NCI-H748 treated with DMSO at 0.1 percent for 48 hours (cell line): Measurements from ENCODE around the gene ASGR2.
"Not testable (repeated sequence)": the region's sequence is repeated elsewhere in the genome, so short reads cannot be mapped to it uniquely, and the experiment has no call there.

Source experiments
- DNase-seq: peaks from one replicate; lab custom pipeline; 2025; lab: John Stamatoyannopoulos, UW

Gene ASGR2

GRCh38 chr17:7124923-7125322, 10.3 kb upstream of the ASGR2 start:
- DNase-seq, result no peak

GRCh38 chr17:7123844-7124243, 9.2 kb upstream of the ASGR2 start:
- DNase-seq, result no peak

GRCh38 chr17:7122381-7122780, 7.8 kb upstream of the ASGR2 start:
- DNase-seq, result no peak

GRCh38 chr17:7120635-7121034, 6.0 kb upstream of the ASGR2 start:
- DNase-seq, result not testable (repeated sequence)

GRCh38 chr17:7120123-7120522, 5.5 kb upstream of the ASGR2 start:
- DNase-seq, result no peak

- DNase-seq, result no peak
Observed at GRCh38 chr17:7119314-7119713, 4.7 kb upstream of the ASGR2 start.

- no peak for DNase-seq
Observed at GRCh38 chr17:7114875-7115614, 423 bp upstream of the ASGR2 start.

- DNase-seq, result no peak
Observed at GRCh38 chr17:7113273-7114071, 1.1 kb downstream of the ASGR2 start.

GRCh38 chr17:7112510-7113108, 2.0 kb downstream of the ASGR2 start:
- DNase-seq, result no peak

GRCh38 chr17:7111784-7112509, 2.7 kb downstream of the ASGR2 start:
- DNase-seq, result no peak

GRCh38 chr17:7110617-7111306, 3.9 kb downstream of the ASGR2 start:
- no peak for DNase-seq

GRCh38 chr17:7109461-7110322, 4.9 kb downstream of the ASGR2 start:
- DNase-seq, result no peak

GRCh38 chr17:7108981-7109380, 5.6 kb downstream of the ASGR2 start:
- no peak for DNase-seq

- DNase-seq, result no peak
Observed at GRCh38 chr17:7108560-7108925, 6.1 kb downstream of the ASGR2 start.

- DNase-seq, result no peak
Observed at GRCh38 chr17:7107795-7108559, 6.6 kb downstream of the ASGR2 start.

GRCh38 chr17:7107012-7107754, 7.4 kb downstream of the ASGR2 start:
- DNase-seq, result peak; percentile 42

GRCh38 chr17:7102421-7102820, 12.2 kb downstream of the ASGR2 start:
- no peak for DNase-seq

GRCh38 chr17:7101531-7101930, 13.1 kb downstream of the ASGR2 start:
- DNase-seq, result no peak

GRCh38 chr17:7100641-7101379, 13.8 kb downstream of the ASGR2 start:
- DNase-seq, result not testable (repeated sequence)
